ENCODE results near the gene ZNF148. TPM values are rescaled to one million over a fixed set of nuclear protein-coding genes. Genes with fewer than 3 reads are reported as not detected.

ZNF148 gene
- total RNA-seq, 1 donor from 2014 or later: 45.7 TPM

- H3K27ac ChIP-seq (replicated peaks): no peak overlapping the region
- DNase-seq: no peak
Measured at GRCh38 chr3:125179884-125180240, 195.3 kb downstream of the ZNF148 start.

DNA sequence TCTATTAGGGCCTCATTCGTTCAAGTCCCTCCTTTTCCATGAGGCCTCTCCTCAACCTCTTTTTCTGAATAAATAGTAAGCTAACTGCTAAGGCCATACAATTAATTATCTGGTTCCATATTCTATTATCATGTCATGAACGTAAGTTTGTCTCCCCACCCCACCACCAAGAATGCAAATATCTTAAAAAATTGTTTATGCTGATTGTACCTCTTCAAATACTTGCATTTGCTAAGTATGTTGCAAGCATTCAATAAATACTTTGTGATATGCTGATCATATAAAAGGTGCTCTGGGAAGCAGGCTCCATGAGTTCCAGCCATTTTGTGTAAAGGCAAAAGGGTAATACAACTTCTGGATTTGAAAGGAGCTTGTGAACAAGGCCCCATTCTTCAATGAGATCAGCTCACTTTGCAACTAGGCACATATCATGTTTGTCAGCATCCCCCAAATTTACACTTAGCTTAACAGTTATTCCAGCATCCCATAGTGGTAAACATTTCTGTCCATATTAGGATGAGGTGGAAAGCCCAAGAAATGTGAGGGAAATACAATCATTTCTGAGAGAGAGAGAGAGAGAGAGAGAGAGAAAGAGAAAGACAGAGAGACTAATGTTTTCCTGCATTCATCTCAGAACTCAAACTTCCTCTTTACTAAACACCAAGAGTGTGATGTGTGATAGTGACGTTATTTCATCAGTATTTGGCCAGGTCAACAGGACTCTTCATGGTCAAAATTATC lies 195.8 kb downstream of the ZNF148 start:
- no peaks in the 10 kb centered on the region for H3K36me3 ChIP-seq
- intact Hi-C loops (cut with micrococcal nuclease): no loop called here
- no peak for DNase-seq
- peaks cover under 1% of the 10 kb centered on the region for H3K9me3 ChIP-seq (replicated peaks)
- TF ChIP-seq, protein P1, sequence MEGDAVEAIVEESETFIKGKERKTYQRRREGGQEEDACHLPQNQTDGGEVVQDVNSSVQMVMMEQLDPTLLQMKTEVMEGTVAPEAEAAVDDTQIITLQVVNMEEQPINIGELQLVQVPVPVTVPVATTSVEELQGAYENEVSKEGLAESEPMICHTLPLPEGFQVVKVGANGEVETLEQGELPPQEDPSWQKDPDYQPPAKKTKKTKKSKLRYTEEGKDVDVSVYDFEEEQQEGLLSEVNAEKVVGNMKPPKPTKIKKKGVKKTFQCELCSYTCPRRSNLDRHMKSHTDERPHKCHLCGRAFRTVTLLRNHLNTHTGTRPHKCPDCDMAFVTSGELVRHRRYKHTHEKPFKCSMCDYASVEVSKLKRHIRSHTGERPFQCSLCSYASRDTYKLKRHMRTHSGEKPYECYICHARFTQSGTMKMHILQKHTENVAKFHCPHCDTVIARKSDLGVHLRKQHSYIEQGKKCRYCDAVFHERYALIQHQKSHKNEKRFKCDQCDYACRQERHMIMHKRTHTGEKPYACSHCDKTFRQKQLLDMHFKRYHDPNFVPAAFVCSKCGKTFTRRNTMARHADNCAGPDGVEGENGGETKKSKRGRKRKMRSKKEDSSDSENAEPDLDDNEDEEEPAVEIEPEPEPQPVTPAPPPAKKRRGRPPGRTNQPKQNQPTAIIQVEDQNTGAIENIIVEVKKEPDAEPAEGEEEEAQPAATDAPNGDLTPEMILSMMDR (IDR thresholded peaks at IDR 0.05; ENCODE audit: borderline replicate concordance): no peak
- no peaks in the 10 kb centered on the region for H3K27me3 ChIP-seq (ENCODE audit: low read depth)
- H3K27ac ChIP-seq (replicated peaks): no peak overlapping the region
- H3K4me3 ChIP-seq: no peak overlapping the region
- H3K4me1 ChIP-seq: peaks cover 6% of the 10 kb centered on the region

More at GRCh38 chr3:125179884-125180240, 195.3 kb downstream of the ZNF148 start:
- H3K4me1 ChIP-seq: peaks cover 6% of the 10 kb centered on the region
- H3K27me3 ChIP-seq (ENCODE audit: low read depth): no peaks in the 10 kb centered on the region
- intact Hi-C loops (cut with micrococcal nuclease): no loop called here
- H3K9me3 ChIP-seq (replicated peaks): no peaks in the 10 kb centered on the region
- H3K4me3 ChIP-seq: no peak overlapping the region
- TF ChIP-seq, protein P1 (IDR thresholded peaks at IDR 0.05; ENCODE audit: borderline replicate concordance): no peak
- H3K36me3 ChIP-seq: no peaks in the 10 kb centered on the region

- Histone ChIP-seq H3K9me3 (replicated peaks) (peaks cover 5% of the 10 kb centered on the region), H3K4me3 (no peak overlapping the region), H3K27me3 (ENCODE audit: low read depth) (no peaks in the 10 kb centered on the region), H3K27ac (replicated peaks) (no peak overlapping the region), H3K4me1 (peaks cover 6% of the 10 kb centered on the region), H3K36me3 (no peaks in the 10 kb centered on the region)
- TF ChIP-seq, protein P1 (IDR thresholded peaks at IDR 0.05; ENCODE audit: borderline replicate concordance): no peak
- DNase-seq: no peak
- intact Hi-C loops (cut with micrococcal nuclease): no loop called here
Measured at GRCh38 chr3:125177746-125178145, 197.4 kb downstream of the ZNF148 start.

Other genes starting within 250 kb of the ZNF148 start
- not detected for gene SLC12A8, start 162.6 kb downstream of the ZNF148 start, total RNA-seq
- 16.6 TPM for gene SNX4, start 144.9 kb upstream of the ZNF148 start, total RNA-seq
- 9.1 TPM for gene OSBPL11, start 220.2 kb upstream of the ZNF148 start, total RNA-seq